CD14-positive monocyte (primary cell): ENCODE measurements around the gene PPM1H. TPM values are rescaled to one million over a fixed set of nuclear protein-coding genes. Genes with fewer than 3 reads are reported as not detected.

ENCODE experiments used
- DNase-seq, 3 donors: peaks; one replicate each; pipeline ENCODE4 v3.0.0-alpha.2; 2011 to 2022
- H2AFZ ChIP-seq: 2 replicates; pipeline ENCODE4 v1.6.0; 2012; ENCODE audit warnings: mild to moderate bottlenecking, low read depth, low read length, inconsistent platforms; ENCODE audit not compliant: insufficient read depth, poor library complexity, severe bottlenecking
- H3K27ac ChIP-seq, 2 donors: 1 replicate in 1 of 2; 2 replicates in 1 of 2; pipeline ENCODE4 v1.5.1; 2012 to 2013; ENCODE audit warnings: low read length in 2 of 2, control low read depth in 1 of 2, inconsistent platforms in 1 of 2, low read depth in 1 of 2, mild to moderate bottlenecking in 1 of 2
- H3K27me3 ChIP-seq, 2 donors: one replicate each; pipeline versions ENCODE4 v1.6.0 to v1.6.1; 2011 to 2013; ENCODE audit warnings: low read length in 2 of 2; ENCODE audit not compliant: control insufficient read depth in 2 of 2, insufficient read depth in 2 of 2
- H3K36me3 ChIP-seq, 2 donors: replicated peaks in 1 of 2; 1 replicate in 1 of 2; 2 replicates in 1 of 2; pipeline versions ENCODE4 v1.5.1 to v1.6.1; 2012 to 2013; ENCODE audit warnings: low read length in 2 of 2, control low read depth in 1 of 2, inconsistent platforms in 1 of 2, mild to moderate bottlenecking in 1 of 2; ENCODE audit not compliant: insufficient read depth in 2 of 2, control insufficient read depth in 1 of 2
- H3K4me1 ChIP-seq, 2 donors: 1 replicate in 1 of 2; 2 replicates in 1 of 2; pipeline versions ENCODE4 v1.5.1 to v1.6.1; 2012 to 2013; ENCODE audit warnings: low read length in 2 of 2, control low read depth in 1 of 2, inconsistent platforms in 1 of 2, mild to moderate bottlenecking in 1 of 2, moderate library complexity in 1 of 2; ENCODE audit not compliant: insufficient read depth in 2 of 2, control insufficient read depth in 1 of 2
- H3K4me2 ChIP-seq: replicated peaks from 2 replicates; pipeline ENCODE3; 2012; ENCODE audit warnings: low read length, moderate library complexity, mild to moderate bottlenecking; ENCODE audit not compliant: poor library complexity, severe bottlenecking; ENCODE audit errors: extremely low read depth
- H3K4me3 ChIP-seq, 3 experiments: fragments of 200-600 bp in 1 of 3; sonication (generic) in 1 of 3; replicated peaks in 1 of 3; 1 replicate in 2 of 3; 2 replicates in 1 of 3; pipeline ENCODE4 v1.5.1; 2011 to 2013; ENCODE audit warnings: low read length in 3 of 3, mild to moderate bottlenecking in 3 of 3, control low read depth in 2 of 3, low read depth in 2 of 3, inconsistent platforms in 1 of 3, moderate library complexity in 1 of 3
- H3K79me2 ChIP-seq: 2 replicates; pipeline ENCODE4 v1.6.0; 2012; ENCODE audit warnings: mild to moderate bottlenecking, control low read depth, inconsistent platforms, low read length, moderate library complexity; ENCODE audit not compliant: insufficient read depth
- H3K9ac ChIP-seq: 2 replicates; pipeline ENCODE4 v1.6.0; 2017; ENCODE audit warnings: low read length, mild to moderate bottlenecking; ENCODE audit not compliant: insufficient read depth, poor library complexity, severe bottlenecking
- H3K9me3 ChIP-seq, 2 donors: replicated peaks in 1 of 2; 1 replicate in 1 of 2; 2 replicates in 1 of 2; pipeline versions ENCODE4 v1.5.1 to v1.6.1; 2012 to 2013; ENCODE audit warnings: low read length in 2 of 2, control low read depth in 1 of 2; ENCODE audit not compliant: control insufficient read depth in 1 of 2, insufficient read depth in 1 of 2
- H4K20me1 ChIP-seq: 2 replicates; pipeline ENCODE4 v1.6.0; 2012; ENCODE audit warnings: mild to moderate bottlenecking, low read length, control low read depth, moderate library complexity; ENCODE audit not compliant: insufficient read depth
- H3K27ac Mint-ChIP-seq, 7 donors: one replicate each; pipeline ENCODE4 v1.8.0; 2020; ENCODE audit warnings: mild to moderate bottlenecking in 7 of 7, mixed read lengths in 7 of 7, moderate library complexity in 6 of 7, inconsistent platforms in 2 of 7
- H3K27me3 Mint-ChIP-seq, 3 donors: one replicate each; pipeline ENCODE4 v1.8.0; 2021 to 2022; ENCODE audit warnings: low read depth in 3 of 3, mild to moderate bottlenecking in 3 of 3, mixed read lengths in 3 of 3, moderate library complexity in 3 of 3, inconsistent platforms in 1 of 3
- H3K36me3 Mint-ChIP-seq, 2 donors: one replicate each; pipeline ENCODE4 v1.8.0; 2020; ENCODE audit warnings: mixed read lengths in 2 of 2, inconsistent platforms in 1 of 2, mild to moderate bottlenecking in 1 of 2
- H3K4me1 Mint-ChIP-seq: one replicate; pipeline ENCODE4 v1.8.0; 2020; ENCODE audit warnings: mild to moderate bottlenecking, mixed read lengths
- H3K4me3 Mint-ChIP-seq, 2 donors: one replicate each; pipeline ENCODE4 v1.8.0; 2020; ENCODE audit warnings: mild to moderate bottlenecking in 2 of 2, mixed read lengths in 2 of 2, moderate library complexity in 1 of 2
- H3K9me3 Mint-ChIP-seq, 7 donors: one replicate each; pipeline ENCODE4 v1.8.0; 2020 to 2022; ENCODE audit warnings: mixed read lengths in 7 of 7, mild to moderate bottlenecking in 6 of 7, moderate library complexity in 6 of 7, inconsistent platforms in 2 of 7
- WGBS: methylation state at CpG from one replicate; pipeline ENCODE4 v1.1.5; 2013; ENCODE audit warnings: missing lambda C conversion rate; ENCODE audit not compliant: insufficient coverage; 5-methylcytosine and 5-hydroxymethylcytosine counted together
- intact Hi-C, 2 donors: fragments of 100-400 bp; cut with micrococcal nuclease; formaldehyde crosslinking; loops; one replicate each; pipeline versions ENCODE4 v1.15.0 to v1.15.1; 2023
- polyA plus RNA-seq, 3 donors: library from polyadenylated mRNA; depleted of rRNA in 1 of 3; unstranded in 2 of 3; stranded (reverse) in 1 of 3; fragments of 300-500 nt in 2 of 3; fragments of >200 nt in 1 of 3; fragmentation: Illumina TruSeq in 2 of 3; gene quantifications; 1 replicate in 2 of 3; 2 replicates in 1 of 3; pipeline ENCODE4 v1.2.3, GENCODE V29; 2012 to 2021
- TF ChIP-seq, protein P1 (sequence below): fragments of 200-600 bp; IDR thresholded peaks from one replicate; pipeline ENCODE4 v1.8.0; 2022; ENCODE audit warnings: antibody characterized with exemption, mild to moderate bottlenecking

The PPM1H gene
- polyA plus RNA-seq, 3 donors, result 1.5 to 2.8 (median 1.9) TPM

DNA sequence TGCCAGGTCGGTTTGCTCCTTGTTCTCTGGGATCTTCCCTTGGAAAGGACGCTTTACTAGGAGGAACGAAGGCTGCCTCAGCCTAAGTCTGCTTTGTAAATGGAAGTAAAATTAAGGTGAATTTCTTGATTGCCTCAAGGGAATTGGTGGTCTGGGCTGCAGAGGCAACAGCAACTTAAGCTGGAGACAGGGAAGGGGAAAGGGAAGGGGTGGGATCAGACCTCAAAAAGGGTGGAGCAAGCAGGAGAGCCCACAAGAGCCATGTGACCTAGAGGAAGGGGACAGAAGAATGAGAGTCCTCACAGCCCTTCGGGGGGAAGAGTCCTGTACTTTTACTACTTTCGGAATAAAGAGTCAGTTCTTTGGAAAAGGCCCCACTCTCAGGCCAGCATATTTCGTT is 147.9 kb downstream of the PPM1H start:
- peak overlapping the region; percentile 23 for H3K4me2 ChIP-seq
- H3K9me3 ChIP-seq, result no peaks in the 10 kb centered on the region
- TF ChIP-seq, protein P1, sequence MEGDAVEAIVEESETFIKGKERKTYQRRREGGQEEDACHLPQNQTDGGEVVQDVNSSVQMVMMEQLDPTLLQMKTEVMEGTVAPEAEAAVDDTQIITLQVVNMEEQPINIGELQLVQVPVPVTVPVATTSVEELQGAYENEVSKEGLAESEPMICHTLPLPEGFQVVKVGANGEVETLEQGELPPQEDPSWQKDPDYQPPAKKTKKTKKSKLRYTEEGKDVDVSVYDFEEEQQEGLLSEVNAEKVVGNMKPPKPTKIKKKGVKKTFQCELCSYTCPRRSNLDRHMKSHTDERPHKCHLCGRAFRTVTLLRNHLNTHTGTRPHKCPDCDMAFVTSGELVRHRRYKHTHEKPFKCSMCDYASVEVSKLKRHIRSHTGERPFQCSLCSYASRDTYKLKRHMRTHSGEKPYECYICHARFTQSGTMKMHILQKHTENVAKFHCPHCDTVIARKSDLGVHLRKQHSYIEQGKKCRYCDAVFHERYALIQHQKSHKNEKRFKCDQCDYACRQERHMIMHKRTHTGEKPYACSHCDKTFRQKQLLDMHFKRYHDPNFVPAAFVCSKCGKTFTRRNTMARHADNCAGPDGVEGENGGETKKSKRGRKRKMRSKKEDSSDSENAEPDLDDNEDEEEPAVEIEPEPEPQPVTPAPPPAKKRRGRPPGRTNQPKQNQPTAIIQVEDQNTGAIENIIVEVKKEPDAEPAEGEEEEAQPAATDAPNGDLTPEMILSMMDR, result no peak
- Mint-ChIP-seq H3K4me1 (peaks cover 57% of the 10 kb centered on the region), H3K9me3 (peaks cover 0 to 4% (median 0%) of the 10 kb centered on the region in 7 donors), H3K36me3 (peaks cover 0 to 2% of the 10 kb centered on the region in 2 donors), H3K27ac (peak overlapping the region; percentile 79 to 95 (median 87)), H3K27me3 (peaks cover 0 to 4% (median 0%) of the 10 kb centered on the region in 3 donors), H3K4me3 (peak overlapping the region; percentile 36 to 48)
- H3K27ac ChIP-seq, result peak overlapping the region in 1 of 2 donors; percentile 81
- H3K27me3 ChIP-seq, result no peaks in the 10 kb centered on the region
- peak overlapping the region in 1 of 3 experiments; percentile 31 for H3K4me3 ChIP-seq
- DNase-seq, result no peak
- peak overlapping the region; percentile 53 for H2AFZ ChIP-seq
- no peak overlapping the region for H3K9ac ChIP-seq
- no peaks in the 10 kb centered on the region for H4K20me1 ChIP-seq
- WGBS, result 90% methylated on average over 2 of the region's 6 CpGs
- H3K79me2 ChIP-seq, result no peaks in the 10 kb centered on the region
- H3K4me1 ChIP-seq, result peaks cover 42 to 43% of the 10 kb centered on the region in 2 donors
- no peaks in the 10 kb centered on the region for H3K36me3 ChIP-seq
- intact Hi-C loops, result loop anchor here (5.0 to 10.0 kb wide), 3 partner anchors 40 to 55 kb away; no protein-coding TSS in a partner anchor

DNA sequence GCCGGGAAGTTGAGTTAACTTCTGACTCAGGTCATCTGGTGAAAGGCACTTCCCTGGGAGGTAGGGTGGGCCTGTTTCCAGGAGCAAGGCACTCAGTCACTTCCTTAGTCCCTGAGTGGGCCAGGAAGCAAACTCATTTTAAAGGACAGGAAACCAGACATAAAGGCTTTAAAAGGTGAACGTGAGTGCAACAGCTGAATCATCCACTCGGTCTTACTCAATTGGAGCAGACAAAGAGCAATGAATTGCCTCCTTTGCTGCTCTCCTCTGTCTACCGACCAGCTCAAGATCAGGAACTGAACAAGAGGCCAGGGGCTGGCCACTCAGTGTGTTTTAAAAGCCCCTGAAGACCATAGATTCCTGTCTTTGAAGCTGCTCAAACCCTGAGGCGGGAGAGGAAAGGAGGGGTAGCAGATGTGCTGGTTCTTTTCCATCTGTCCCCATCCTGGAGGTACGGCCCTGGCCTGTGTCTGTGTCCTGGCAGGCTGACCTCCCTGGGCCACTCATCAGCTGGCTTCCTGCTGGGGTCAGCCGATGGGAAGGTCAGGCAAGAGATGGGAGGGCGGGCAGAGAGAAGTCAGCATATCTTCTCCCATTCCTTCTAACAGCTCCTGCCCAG is 148.9 kb downstream of the PPM1H start:
- H3K27ac ChIP-seq, result peak overlapping the region; percentile 62 to 81
- 38% methylated on average over 5 of the region's 8 CpGs for WGBS
- Mint-ChIP-seq H3K4me3 (peak overlapping the region; percentile 21 to 48), H3K9me3 (peaks cover 0 to 4% (median 0%) of the 10 kb centered on the region in 7 donors), H3K27ac (peak overlapping the region; percentile 83 to 95 (median 89)), H3K27me3 (peaks cover 0 to 4% (median 0%) of the 10 kb centered on the region in 3 donors), H3K36me3 (peaks cover 0 to 3% of the 10 kb centered on the region in 2 donors), H3K4me1 (peaks cover 57% of the 10 kb centered on the region)
- H3K36me3 ChIP-seq, result no peaks in the 10 kb centered on the region
- H2AFZ ChIP-seq, result peak overlapping the region; percentile 56
- no peaks in the 10 kb centered on the region for H3K27me3 ChIP-seq
- TF ChIP-seq, protein P1, result no peak
- peak; percentile 71 to 93 (median 89) for DNase-seq
- no peaks in the 10 kb centered on the region for H3K9me3 ChIP-seq
- peak overlapping the region; percentile 31 for H3K9ac ChIP-seq
- H3K4me2 ChIP-seq, result peak overlapping the region; percentile 24
- no peaks in the 10 kb centered on the region for H4K20me1 ChIP-seq
- intact Hi-C loops, result loop anchor here (5.0 to 10.0 kb wide), 3 partner anchors 39 to 54 kb away; no protein-coding TSS in a partner anchor
- no peaks in the 10 kb centered on the region for H3K79me2 ChIP-seq
- H3K4me1 ChIP-seq, result peaks cover 42 to 43% of the 10 kb centered on the region in 2 donors
- peak overlapping the region in 1 of 3 experiments; percentile 31 for H3K4me3 ChIP-seq
